SK-N-SH treated with all-trans-retinoic acid at 6 μM for 48 hours (cell line): Measurements from ENCODE around the gene TAF3.

ENCODE experiments used
- ATAC-seq: fragments of 200-7000 bp; cut with Tn5 transposase; 3 replicates; pipeline ENCODE4 v1.9.1; 2020; ENCODE audit warnings: mild to moderate bottlenecking, moderate library complexity
- BACH2 ChIP-seq: fragments of 250-450 bp; sonication (Bioruptor Pico); IDR thresholded peaks from 2 replicates; pipeline ENCODE4 v1.9.0; 2021; ENCODE audit warnings: mild to moderate bottlenecking, borderline replicate concordance
- CREB5 ChIP-seq: fragments of 250-450 bp; sonication (Bioruptor Pico); IDR thresholded peaks from 2 replicates; pipeline ENCODE4 v1.5.1; 2020; ENCODE audit warnings: low read depth, mild to moderate bottlenecking, moderate library complexity
- CSDC2 ChIP-seq: fragments of 250-450 bp; sonication (Bioruptor Pico); IDR thresholded peaks from 2 replicates; pipeline ENCODE4 v1.5.0; 2020; ENCODE audit warnings: mild to moderate bottlenecking, moderate library complexity
- CSRNP3 ChIP-seq: fragments of 250-450 bp; sonication (Bioruptor Pico); IDR thresholded peaks from 2 replicates; pipeline ENCODE4 v1.5.1; 2021; ENCODE audit warnings: mild to moderate bottlenecking, moderate library complexity
- ESRRG ChIP-seq: fragments of 250-450 bp; sonication (Bioruptor Pico); IDR thresholded peaks from 2 replicates; pipeline ENCODE4 v1.6.1; 2021; ENCODE audit warnings: mild to moderate bottlenecking
- ISL1 ChIP-seq: fragments of 250-450 bp; sonication (Bioruptor Pico); IDR thresholded peaks from 2 replicates; pipeline ENCODE4 v2.1.2; 2022; ENCODE audit warnings: mild to moderate bottlenecking, moderate library complexity
- OSR1 ChIP-seq: fragments of 250-450 bp; sonication (Bioruptor Pico); IDR thresholded peaks from 2 replicates; pipeline ENCODE4 v1.8.0; 2022; ENCODE audit warnings: moderate library complexity, mild to moderate bottlenecking, inconsistent platforms
- PATZ1 ChIP-seq: fragments of 250-450 bp; sonication (Bioruptor Pico); IDR thresholded peaks from 2 replicates; pipeline ENCODE4 v1.8.0; 2020; ENCODE audit warnings: mild to moderate bottlenecking, moderate library complexity, borderline replicate concordance
- POU6F1 ChIP-seq: fragments of 250-450 bp; sonication (Bioruptor Pico); IDR thresholded peaks from 2 replicates; pipeline ENCODE4 v1.8.0; 2021; ENCODE audit warnings: low read depth, mild to moderate bottlenecking, moderate library complexity, borderline replicate concordance
- PPARA ChIP-seq: fragments of 250-450 bp; sonication (Bioruptor Pico); IDR thresholded peaks from 2 replicates; pipeline ENCODE4 v1.5.0; 2020; ENCODE audit warnings: mild to moderate bottlenecking, borderline replicate concordance
- RARB ChIP-seq: fragments of 250-450 bp; sonication (Bioruptor Pico); IDR thresholded peaks from 2 replicates; pipeline ENCODE4 v1.8.0; 2021; ENCODE audit warnings: mild to moderate bottlenecking, moderate library complexity
- TCF4 ChIP-seq: fragments of 250-450 bp; sonication (Bioruptor Pico); IDR thresholded peaks from 2 replicates; pipeline ENCODE4 v1.8.0; 2021; ENCODE audit warnings: mild to moderate bottlenecking, moderate library complexity, borderline replicate concordance
- TOX ChIP-seq: fragments of 250-450 bp; sonication (Bioruptor Pico); IDR thresholded peaks from 2 replicates; pipeline ENCODE4 v1.8.0; 2021; ENCODE audit warnings: mild to moderate bottlenecking, moderate library complexity, borderline replicate concordance
- TSHZ2 ChIP-seq: fragments of 250-450 bp; sonication (Bioruptor Pico); IDR thresholded peaks from 2 replicates; pipeline ENCODE4 v1.5.0; 2020; ENCODE audit warnings: mild to moderate bottlenecking, moderate library complexity
- ZC3H10 ChIP-seq: fragments of 250-450 bp; sonication (Bioruptor Pico); IDR thresholded peaks from 2 replicates; pipeline ENCODE4 v1.5.1; 2021; ENCODE audit warnings: mild to moderate bottlenecking, moderate library complexity
- ZFP30 ChIP-seq: fragments of 450-650 bp; formaldehyde crosslinking; IDR thresholded peaks from 2 replicates; pipeline ENCODE4 v1.5.0; 2022; ENCODE audit warnings: mild to moderate bottlenecking, moderate library complexity
- ZNF565 ChIP-seq: fragments of 450-650 bp; formaldehyde crosslinking; conservative IDR thresholded peaks from 2 replicates; pipeline ENCODE4 v1.5.0; 2020; ENCODE audit warnings: low read depth, mild to moderate bottlenecking, moderate library complexity
- ZNF70 ChIP-seq: fragments of 450-650 bp; formaldehyde crosslinking; IDR thresholded peaks from 2 replicates; pipeline ENCODE4 v1.5.0; 2020; ENCODE audit warnings: mild to moderate bottlenecking, moderate library complexity

The TAF3 gene

GRCh38 chr10:7787857-7788638, 30.3 kb upstream of the TAF3 start, which contains the start of the genes ATP5F1C and KIN:
Gene ATP5F1C, plus strand, starts transcription at chr10:7788177. Its CDS starts 31 bp downstream, at chr10:7788208.
Gene KIN, minus strand, starts transcription at chr10:7787993. Its CDS starts 60 bp downstream, at chr10:7787933.
- peak; percentile 94 for ATAC-seq
- no peak for TF ChIP-seq BACH2
- no peak for TF ChIP-seq RARB (CRISPR knock-in tag)
- TF ChIP-seq OSR1 (CRISPR knock-in tag), result no peak
- TF ChIP-seq ISL1 (CRISPR knock-in tag), result no peak
- no peak for TF ChIP-seq CSDC2 (CRISPR knock-in tag)
- no peak for TF ChIP-seq TSHZ2 (CRISPR knock-in tag)
- no peak for TF ChIP-seq ZNF70
- TF ChIP-seq PATZ1 (CRISPR knock-in tag), result no peak
- no peak for TF ChIP-seq PPARA (CRISPR knock-in tag)
- no peak for TF ChIP-seq CREB5 (CRISPR knock-in tag)
- TF ChIP-seq ZNF565 (CRISPR knock-in tag), result no peak
- no peak for TF ChIP-seq TCF4
- no peak for TF ChIP-seq ESRRG (CRISPR knock-in tag)
- no peak for TF ChIP-seq CSRNP3 (CRISPR knock-in tag)
- no peak for TF ChIP-seq ZC3H10 (CRISPR knock-in tag)
- TF ChIP-seq TOX, result no peak

- TF ChIP-seq TCF4, result no peak
- no peak for TF ChIP-seq CSDC2 (CRISPR knock-in tag)
- no peak for TF ChIP-seq TOX
- no peak for TF ChIP-seq ESRRG (CRISPR knock-in tag)
- no peak for TF ChIP-seq POU6F1 (CRISPR knock-in tag)
- no peak for TF ChIP-seq ZFP30 (CRISPR knock-in tag)
- peak; percentile 38 for ATAC-seq
Observed at GRCh38 chr10:7788639-7789286, 29.5 kb upstream of the TAF3 start.

- TF ChIP-seq ISL1 (CRISPR knock-in tag) (peak; percentile 20; the same call in 1 of the 2 replicates), OSR1 (CRISPR knock-in tag) (no peak), CSRNP3 (CRISPR knock-in tag) (no peak)
- ATAC-seq, result no peak
Observed at GRCh38 chr10:7789390-7789789, 28.9 kb upstream of the TAF3 start.
